Pons (tissue), 1 donor: ENCODE data around the gene ADAMTS15.
A peak's percentile ranks its signal among the peaks of the same experiment; 100 is the strongest.

Source experiments
- DNase-seq: peaks from one replicate; pipeline ENCODE4 v3.0.0-alpha.2; 2016; ENCODE audit warnings: low spot score

Gene ADAMTS15

DNA sequence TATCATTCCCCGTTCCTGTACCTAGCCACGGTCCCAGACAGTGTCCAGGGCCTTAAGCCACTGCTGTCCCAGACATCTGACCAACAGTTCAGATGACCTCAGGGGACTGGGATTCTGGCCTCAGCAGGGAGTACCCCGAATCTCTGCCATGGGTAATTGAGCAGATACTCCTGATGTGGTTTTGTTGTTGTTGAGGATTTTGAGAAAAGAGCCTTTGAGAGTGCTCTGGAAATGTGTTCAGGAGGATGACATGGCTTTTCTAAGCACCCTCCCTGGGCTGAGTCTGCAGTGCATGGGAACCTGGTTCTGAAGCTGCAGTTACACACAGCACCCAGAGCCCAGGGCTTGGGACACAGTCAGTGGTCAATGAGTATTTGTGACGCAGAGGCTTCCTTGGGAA lies 30.4 kb downstream of the ADAMTS15 start:
- DNase-seq: no peak

DNA sequence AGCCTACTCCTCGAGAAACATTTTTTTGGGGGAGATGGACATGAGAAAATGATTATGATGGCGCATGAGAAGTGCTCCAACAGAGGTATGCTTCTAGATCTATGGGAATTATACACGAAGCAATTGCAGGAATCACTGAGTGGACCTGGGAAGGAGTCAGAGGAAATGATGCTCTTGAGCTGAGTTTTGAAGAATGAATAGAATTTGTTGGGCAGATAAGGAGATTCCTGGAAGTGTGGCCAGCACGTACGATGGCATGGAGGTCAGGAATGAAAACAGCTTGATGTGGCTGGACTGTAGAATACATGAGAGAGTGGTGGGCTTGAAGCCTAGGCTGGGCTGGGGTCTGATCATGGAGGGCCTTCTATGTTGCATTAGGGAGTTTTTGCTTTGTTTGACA lies 31.7 kb downstream of the ADAMTS15 start:
- DNase-seq: no peak

GRCh38 chr11:130480711-130481140 lies 32.3 kb downstream of the ADAMTS15 start:
- DNase-seq: no peak

DNA sequence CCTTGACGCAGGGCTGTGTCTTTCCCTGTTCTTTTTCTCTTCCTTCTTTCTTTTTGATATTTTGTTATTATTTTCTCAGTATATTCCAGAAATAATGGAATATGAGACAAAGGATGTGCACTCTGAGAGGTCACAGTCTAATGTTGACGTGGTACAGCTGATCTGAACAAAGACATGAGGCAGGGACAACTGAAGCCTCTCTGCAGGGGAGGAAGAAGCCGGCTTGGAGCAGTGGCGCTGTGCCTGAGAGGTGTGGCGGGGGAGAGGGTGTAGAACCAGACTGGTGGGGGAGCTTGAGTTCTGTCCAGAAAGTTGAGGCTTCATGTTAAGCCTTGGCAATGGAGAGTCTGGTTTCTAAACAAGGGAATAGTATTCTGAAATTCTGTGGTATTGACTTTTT lies 34.7 kb downstream of the ADAMTS15 start:
- DNase-seq: no peak

GRCh38 chr11:130485983-130486382 lies 37.5 kb downstream of the ADAMTS15 start:
- no peak for DNase-seq

GRCh38 chr11:130486391-130486836 lies 38.0 kb downstream of the ADAMTS15 start:
- DNase-seq: no peak

GRCh38 chr11:130486987-130487923 lies 38.8 kb downstream of the ADAMTS15 start:
- no peak for DNase-seq

DNA sequence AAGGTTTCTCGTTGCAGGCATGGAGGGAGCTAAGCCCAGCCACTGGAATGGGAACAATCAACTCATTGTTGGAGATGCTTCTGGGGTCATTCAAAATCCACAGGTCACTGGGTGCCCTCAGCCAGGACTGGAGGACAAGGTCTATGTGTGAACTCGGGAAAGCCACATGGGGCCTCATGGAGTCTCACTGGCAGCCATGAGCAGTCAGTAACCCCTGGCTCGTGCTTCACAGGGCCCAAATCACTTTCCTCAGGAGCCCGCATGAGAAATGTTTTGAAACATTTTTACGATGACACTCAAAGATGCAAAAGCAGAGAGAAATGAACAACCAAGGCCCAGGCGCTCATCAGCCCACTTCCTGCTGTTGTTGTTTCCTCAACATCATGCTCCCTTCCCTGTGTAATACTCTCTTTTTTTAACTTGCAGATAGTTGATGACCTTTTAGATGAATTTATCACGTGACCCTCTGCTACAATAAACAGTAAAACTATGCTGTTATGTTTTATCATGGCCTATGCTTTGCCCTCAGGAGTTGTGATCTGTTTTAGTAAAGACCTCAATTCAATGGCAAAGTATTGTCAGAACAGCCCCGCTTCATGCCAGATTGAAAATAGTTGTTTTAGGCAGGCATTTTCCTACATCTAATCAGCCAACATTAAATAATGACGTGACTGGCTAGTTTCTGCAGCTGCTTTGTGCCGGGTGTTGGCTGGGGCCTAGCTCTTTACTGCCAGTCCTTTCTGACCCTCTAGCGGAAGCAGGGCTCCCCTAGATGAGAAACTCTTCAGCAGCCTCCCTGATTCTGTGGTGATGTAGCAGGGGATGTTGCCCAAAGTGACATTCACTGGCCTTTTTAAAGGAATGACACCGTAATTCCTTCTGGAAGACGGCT lies 39.7 kb downstream of the ADAMTS15 start:
- DNase-seq: no peak

- no peak for DNase-seq
These were observed 40.6 kb downstream of the ADAMTS15 start for GRCh38 chr11:130488848-130489584.

DNA sequence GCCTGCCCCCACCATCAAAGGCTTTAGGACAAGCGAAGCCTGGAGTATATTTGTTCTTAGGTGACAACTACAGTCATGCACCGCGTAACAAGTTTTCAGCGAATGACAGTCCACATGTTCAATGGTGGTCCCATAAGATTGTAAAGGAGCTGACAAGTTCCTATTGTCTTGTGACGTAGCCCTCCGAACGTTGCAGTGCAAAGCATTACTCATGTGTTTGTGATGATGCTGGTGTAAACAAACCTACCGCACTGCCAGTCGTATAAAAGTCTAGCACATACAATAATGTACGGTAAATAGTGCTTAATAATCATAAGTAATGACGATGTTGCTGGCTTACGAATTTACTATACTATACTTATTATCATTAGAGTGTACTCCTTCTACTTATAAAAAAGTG lies 41.3 kb downstream of the ADAMTS15 start:
- DNase-seq: no peak

DNA sequence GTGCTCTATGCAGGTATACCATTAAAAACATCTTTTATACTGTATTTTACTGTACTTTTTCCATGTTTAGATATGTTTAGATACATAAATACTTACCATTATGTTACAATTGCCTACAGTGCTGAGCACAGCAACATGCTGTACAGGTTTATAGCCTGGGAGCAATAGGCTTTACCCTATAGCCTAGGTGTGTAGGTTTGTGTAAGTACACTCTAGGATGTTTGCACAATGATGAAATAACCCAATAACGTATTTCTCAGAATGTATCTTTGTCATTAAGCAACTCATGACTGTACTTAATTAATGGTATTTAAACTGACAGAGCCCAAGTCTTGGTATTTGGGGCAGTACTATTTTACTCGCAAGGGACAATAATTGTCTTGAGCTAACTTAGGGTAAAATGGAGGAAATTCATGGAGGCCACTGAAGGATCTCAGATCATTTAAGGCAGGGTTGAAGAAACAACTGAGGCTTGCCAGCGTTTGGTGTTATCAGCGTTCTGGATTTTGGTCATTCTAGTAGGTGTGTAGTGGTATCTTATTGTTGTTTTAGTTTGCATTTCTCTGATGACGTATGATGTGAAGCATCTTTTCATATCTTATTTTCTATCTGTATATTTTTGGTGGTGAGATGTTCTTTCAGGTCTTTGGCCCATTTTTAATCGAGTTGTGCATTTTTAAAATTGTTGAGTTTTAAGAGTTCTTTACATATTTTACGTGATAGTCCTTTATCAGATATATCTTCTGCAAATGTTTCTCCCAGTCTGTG lies 42.4 kb downstream of the ADAMTS15 start:
- no peak for DNase-seq

- no peak for DNase-seq
These were observed 49.7 kb downstream of the ADAMTS15 start for GRCh38 chr11:130498181-130498580.

GRCh38 chr11:130499828-130500227 lies 51.4 kb downstream of the ADAMTS15 start:
- DNase-seq: no peak

DNA sequence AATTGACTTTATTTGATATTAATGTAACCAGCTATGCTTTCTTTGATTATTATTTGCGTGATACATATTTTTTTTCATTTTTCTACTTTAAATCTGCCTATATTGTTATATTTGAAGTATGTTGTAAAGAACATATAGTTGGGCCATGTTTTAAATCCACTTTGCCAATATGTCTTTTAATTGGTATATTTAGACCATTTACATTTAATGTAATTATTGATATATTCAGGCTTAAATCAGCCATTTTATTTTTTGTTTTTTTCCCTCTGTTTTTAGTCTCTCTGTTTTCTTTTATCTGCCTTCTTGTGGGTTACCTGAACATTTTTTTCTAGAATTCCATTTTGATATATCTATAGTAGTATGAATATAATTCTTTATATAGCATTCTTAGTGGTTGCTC lies 55.9 kb downstream of the ADAMTS15 start:
- DNase-seq: no peak

GRCh38 chr11:130508913-130509312 lies 60.5 kb downstream of the ADAMTS15 start:
- no peak for DNase-seq

DNA sequence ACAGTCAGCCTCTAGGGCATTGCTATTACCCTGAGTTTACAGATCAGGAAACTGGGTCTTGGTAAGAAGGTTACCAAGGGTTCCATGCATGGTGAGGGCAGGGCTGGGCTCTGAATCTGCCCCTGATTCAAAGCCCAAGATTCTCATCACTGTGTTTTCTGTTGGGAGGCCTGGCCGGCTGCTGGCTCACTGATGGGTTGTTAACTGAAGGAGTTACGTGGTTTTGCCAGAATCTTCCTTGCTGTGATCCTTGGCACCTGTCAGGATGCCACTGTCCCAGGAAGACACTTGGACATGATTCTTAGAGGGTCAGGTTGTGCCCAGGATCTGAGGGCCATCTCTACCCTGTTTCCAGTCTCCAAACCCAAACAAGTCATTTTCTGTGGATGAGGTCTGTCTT lies 61.5 kb downstream of the ADAMTS15 start:
- DNase-seq: no peak

DNA sequence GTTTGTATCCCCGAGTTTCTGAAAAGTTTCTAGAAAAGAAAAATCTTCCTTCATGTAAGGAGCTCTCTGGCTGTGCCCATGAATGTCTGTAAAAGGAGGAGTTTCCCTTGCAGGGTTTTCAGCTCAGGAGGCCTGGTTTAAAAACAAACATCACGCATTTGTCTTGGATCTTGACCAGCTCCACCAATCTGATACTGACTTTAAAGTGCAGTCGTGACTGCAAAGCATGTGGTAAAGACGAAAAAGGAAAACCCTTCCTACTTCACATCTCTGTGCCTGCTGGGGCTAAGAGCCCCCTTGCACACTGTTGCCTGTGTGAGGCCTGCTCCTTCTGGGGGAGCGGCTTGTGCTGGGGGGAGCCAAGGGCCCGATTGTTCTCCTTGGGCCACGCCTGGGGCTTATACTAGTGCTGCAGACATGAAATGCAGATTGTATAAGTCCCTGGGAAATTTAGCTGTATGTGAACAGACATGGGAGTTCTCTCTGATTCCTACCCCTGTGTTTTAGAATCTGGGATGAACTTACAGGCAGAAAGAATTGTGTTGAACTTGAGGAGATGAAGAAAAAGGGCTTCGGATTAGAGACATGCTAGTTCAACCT lies 62.1 kb downstream of the ADAMTS15 start:
- no peak for DNase-seq

GRCh38 chr11:130511765-130512164 lies 63.3 kb downstream of the ADAMTS15 start:
- no peak for DNase-seq

DNA sequence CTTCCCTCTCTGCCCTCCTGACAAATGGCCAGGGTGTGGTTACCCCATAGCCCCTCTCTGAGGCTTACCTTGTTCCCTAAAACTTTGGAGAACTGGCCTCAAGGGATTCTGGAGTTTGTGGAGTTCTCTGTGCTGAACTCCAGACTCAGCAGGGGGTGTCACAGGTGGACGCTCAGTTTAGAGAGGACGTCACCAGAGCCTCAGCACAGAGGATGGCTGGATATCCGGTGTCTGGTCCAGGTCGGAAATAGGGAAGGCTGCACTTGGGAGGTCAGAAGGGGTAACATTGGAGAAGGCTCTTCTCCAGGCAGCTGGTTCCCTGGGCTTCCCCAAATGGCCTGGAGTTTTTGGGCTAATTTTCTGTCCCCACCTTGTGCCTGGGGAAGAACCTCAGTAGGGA lies 64.2 kb downstream of the ADAMTS15 start:
- DNase-seq: no peak

GRCh38 chr11:130513132-130513531 lies 64.7 kb downstream of the ADAMTS15 start:
- peak; percentile 41 for DNase-seq

DNA sequence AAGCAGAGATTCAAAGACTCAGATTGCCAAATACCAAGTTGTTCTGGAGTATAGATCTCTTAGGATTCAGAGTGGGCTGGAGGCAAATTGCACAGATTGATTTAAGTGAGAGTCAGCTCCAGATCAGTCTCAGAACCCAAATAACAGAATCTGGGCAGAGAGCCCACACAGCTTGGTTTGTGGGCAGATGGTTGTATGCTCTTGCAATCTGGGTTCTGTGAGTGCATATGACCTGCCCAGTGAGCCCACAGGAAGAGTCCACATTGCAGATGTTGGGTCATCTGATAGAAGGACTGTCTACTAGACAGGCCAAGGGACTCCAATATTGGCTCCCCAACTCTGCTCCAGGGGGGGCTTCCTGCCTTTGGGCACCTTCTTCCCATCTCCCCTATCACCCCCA lies 65.9 kb downstream of the ADAMTS15 start:
- DNase-seq: no peak
